A549 treated with CORT108297 at 1 μM for 4 hours (cell line): ENCODE results near the gene CD300LF. TPM values are rescaled to one million over a fixed set of nuclear protein-coding genes. Genes with fewer than 3 reads are reported as not detected.

Experiments
- total RNA-seq: library from RNA; stranded (reverse); fragments of 200-300 nt; extraction: Qiagen RNA extraction; gene quantifications from 5 replicates; pipeline ENCODE4 v1.2.3, GENCODE V29; 2022

The CD300LF gene
- not detected in 5 replicates for total RNA-seq

GRCh38 chr17:74712756-74713155, at the start of gene CD300LF:
Gene CD300LF (minus strand): TSS chr17:74712923. CDS start chr17:74712866, 57 bp downstream.

DNA sequence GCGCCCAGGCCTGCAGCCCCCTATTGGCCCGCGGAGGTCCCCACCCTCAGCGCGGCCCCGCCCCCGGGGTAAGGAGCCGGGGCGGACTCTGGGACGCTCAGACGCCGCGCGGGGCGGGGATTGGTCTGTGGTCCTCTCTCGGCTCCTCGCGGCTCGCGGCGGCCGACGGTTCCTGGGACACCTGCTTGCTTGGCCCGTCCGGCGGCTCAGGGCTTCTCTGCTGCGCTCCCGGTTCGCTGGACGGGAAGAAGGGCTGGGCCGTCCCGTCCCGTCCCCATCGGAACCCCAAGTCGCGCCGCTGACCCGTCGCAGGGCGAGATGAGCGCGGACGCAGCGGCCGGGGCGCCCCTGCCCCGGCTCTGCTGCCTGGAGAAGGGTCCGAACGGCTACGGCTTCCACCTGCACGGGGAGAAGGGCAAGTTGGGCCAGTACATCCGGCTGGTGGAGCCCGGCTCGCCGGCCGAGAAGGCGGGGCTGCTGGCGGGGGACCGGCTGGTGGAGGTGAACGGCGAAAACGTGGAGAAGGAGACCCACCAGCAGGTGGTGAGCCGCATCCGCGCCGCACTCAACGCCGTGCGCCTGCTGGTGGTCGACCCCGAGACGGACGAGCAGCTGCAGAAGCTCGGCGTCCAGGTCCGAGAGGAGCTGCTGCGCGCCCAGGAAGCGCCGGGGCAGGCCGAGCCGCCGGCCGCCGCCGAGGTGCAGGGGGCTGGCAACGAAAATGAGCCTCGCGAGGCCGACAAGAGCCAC, 36.0 kb upstream of the CD300LF start, which contains the start of gene NHERF1:
TSS of gene NHERF1 (plus strand) at position 100 of the 750 bp plus-strand sequence. CDS start at position 319, 219 bp downstream.

GRCh38 chr17:74736513-74737298, 24.0 kb upstream of the CD300LF start, which contains the start of gene RAB37:
Gene RAB37 (plus strand): TSS chr17:74737256. CDS start chr17:74737273, 17 bp downstream.

Other genes starting within 250 kb of the CD300LF start
- 0.07 to 0.12 TPM (median 0.07 TPM) in 3 of 5 replicates, not detected in the others for gene CD300A, start 246.3 kb downstream of the CD300LF start, total RNA-seq
- 0.03 to 0.14 TPM (median 0.09 TPM) in 4 of 5 replicates, not detected in the other for gene CD300LB, start 181.4 kb downstream of the CD300LF start, total RNA-seq
- gene CD300C, start 166.8 kb downstream of the CD300LF start, total RNA-seq, result 0.09 to 0.20 TPM (median 0.16 TPM) in 5 replicates
- 0.32 to 0.76 TPM (median 0.53 TPM) in 5 replicates for gene CD300H, start 145.4 kb downstream of the CD300LF start, total RNA-seq
- not detected in 5 replicates for gene CD300LD, start 120.6 kb downstream of the CD300LF start, total RNA-seq
- gene CD300E, start 89.2 kb downstream of the CD300LF start, total RNA-seq, result 0.02 TPM in 1 of 5 replicates, not detected in the others
- 0.87 to 1.7 TPM (median 1.2 TPM) in 5 replicates for gene RAB37, start 24.3 kb upstream of the CD300LF start, total RNA-seq
- gene NHERF1, start 35.7 kb upstream of the CD300LF start, total RNA-seq, result 35.3 to 45.9 TPM (median 44.4 TPM) in 5 replicates
- 52.9 to 62.5 TPM (median 57.2 TPM) in 5 replicates for gene NAT9, start 63.4 kb upstream of the CD300LF start, total RNA-seq
- gene GRIN2C, start 147.0 kb upstream of the CD300LF start, total RNA-seq, result 0.07 to 0.61 TPM (median 0.24 TPM) in 5 replicates
- 48.6 to 77.1 TPM (median 65.5 TPM) in 5 replicates for gene FDXR, start 160.1 kb upstream of the CD300LF start, total RNA-seq
- gene FADS6, start 180.7 kb upstream of the CD300LF start, total RNA-seq, result 0.06 to 0.12 TPM in 2 of 5 replicates, not detected in the others
- 0.03 to 0.11 TPM (median 0.08 TPM) in 5 replicates for gene USH1G, start 210.3 kb upstream of the CD300LF start, total RNA-seq
- gene OTOP2, start 211.3 kb upstream of the CD300LF start, total RNA-seq, result 0.05 to 0.08 TPM (median 0.05 TPM) in 4 of 5 replicates, not detected in the other
- gene OTOP3, start 223.0 kb upstream of the CD300LF start, total RNA-seq, result 0.05 TPM in 1 of 5 replicates, not detected in the others